ENCODE results near the gene ZNRF3.
A peak's percentile ranks its signal among the peaks of the same experiment; 100 is the strongest.

Gene ZNRF3

GRCh38 chr22:29093030-29093429 lies 209.7 kb downstream of the ZNRF3 start:
- no peak overlapping the region for H3K4me2 ChIP-seq (ENCODE audit: low read length)
- H3K9me3 ChIP-seq (ENCODE audit: insufficient read depth, low read length), result no peaks in the 10 kb centered on the region
- H3K4me1 ChIP-seq (ENCODE audit: low read length), result no peaks in the 10 kb centered on the region
- no peaks in the 10 kb centered on the region for H3K79me2 ChIP-seq (ENCODE audit: low read length)
- no peak overlapping the region for H2AFZ ChIP-seq (ENCODE audit: low read depth, low read length)
- H3K36me3 ChIP-seq (replicated peaks; ENCODE audit: low read depth, low read length), result no peaks in the 10 kb centered on the region
- H3K9ac ChIP-seq (ENCODE audit: low read length), result no peak overlapping the region
- H3K27ac ChIP-seq (ENCODE audit: low read length), result no peak overlapping the region
- TF ChIP-seq EZH2phosphoT487 (IDR thresholded peaks at IDR 0.05; ENCODE audit: low read depth), result no peak
- no peak for TF ChIP-seq CTCF (IDR thresholded peaks at IDR 0.05; ENCODE audit: low read depth, low read length)
- H3K27me3 ChIP-seq (ENCODE audit: low read depth, low read length), result peaks cover 24% of the 10 kb centered on the region
- no peak overlapping the region for H3K4me3 ChIP-seq (ENCODE audit: low read length)
- H4K20me1 ChIP-seq (ENCODE audit: insufficient read depth, low read length), result no peaks in the 10 kb centered on the region

GRCh38 chr22:29093501-29094300 lies 210.3 kb downstream of the ZNRF3 start:
- Histone ChIP-seq H3K4me2 (ENCODE audit: low read length) (no peak overlapping the region), H2AFZ (ENCODE audit: low read depth, low read length) (no peak overlapping the region), H3K9me3 (ENCODE audit: insufficient read depth, low read length) (no peaks in the 10 kb centered on the region), H3K36me3 (replicated peaks; ENCODE audit: low read depth, low read length) (no peaks in the 10 kb centered on the region), H3K9ac (ENCODE audit: low read length) (no peak overlapping the region), H3K4me3 (ENCODE audit: low read length) (no peak overlapping the region), H3K79me2 (ENCODE audit: low read length) (no peaks in the 10 kb centered on the region), H4K20me1 (ENCODE audit: insufficient read depth, low read length) (no peaks in the 10 kb centered on the region), H3K4me1 (ENCODE audit: low read length) (no peaks in the 10 kb centered on the region), H3K27me3 (ENCODE audit: low read depth, low read length) (peaks cover 23% of the 10 kb centered on the region), H3K27ac (ENCODE audit: low read length) (no peak overlapping the region)
- TF ChIP-seq EZH2phosphoT487 (IDR thresholded peaks at IDR 0.05; ENCODE audit: low read depth) (no peak), CTCF (IDR thresholded peaks at IDR 0.05; ENCODE audit: low read depth, low read length) (no peak)

DNA sequence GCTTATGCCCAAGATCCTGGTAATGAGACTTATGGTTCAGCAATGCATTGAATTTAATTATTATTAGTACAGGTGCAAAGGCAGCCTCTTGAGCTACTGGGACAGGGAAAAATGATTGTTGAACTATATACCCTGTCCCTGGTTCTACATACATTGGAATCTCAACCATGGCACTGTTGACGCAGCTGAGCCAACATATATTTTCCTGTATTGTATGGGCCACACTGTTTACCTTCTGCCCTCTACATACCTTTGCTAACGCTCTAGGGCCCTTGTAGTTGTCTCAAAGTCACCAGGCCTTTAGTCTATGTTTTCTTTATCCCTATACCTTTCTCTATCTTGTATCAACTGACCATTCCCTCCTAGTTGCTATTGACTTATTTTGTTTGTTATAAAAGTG lies 212.1 kb downstream of the ZNRF3 start:
- Histone ChIP-seq H3K27me3 (ENCODE audit: low read depth, low read length) (peaks cover 6% of the 10 kb centered on the region), H3K9me3 (ENCODE audit: insufficient read depth, low read length) (no peaks in the 10 kb centered on the region), H3K36me3 (replicated peaks; ENCODE audit: low read depth, low read length) (no peaks in the 10 kb centered on the region), H3K27ac (ENCODE audit: low read length) (no peak overlapping the region), H3K9ac (ENCODE audit: low read length) (no peak overlapping the region), H3K4me1 (ENCODE audit: low read length) (no peaks in the 10 kb centered on the region), H3K79me2 (ENCODE audit: low read length) (no peaks in the 10 kb centered on the region), H4K20me1 (ENCODE audit: insufficient read depth, low read length) (no peaks in the 10 kb centered on the region), H3K4me3 (ENCODE audit: low read length) (no peak overlapping the region), H2AFZ (ENCODE audit: low read depth, low read length) (no peak overlapping the region), H3K4me2 (ENCODE audit: low read length) (no peak overlapping the region)
- no peak for TF ChIP-seq EZH2phosphoT487 (IDR thresholded peaks at IDR 0.05; ENCODE audit: low read depth)
- TF ChIP-seq CTCF (IDR thresholded peaks at IDR 0.05; ENCODE audit: low read depth, low read length), result no peak

DNA sequence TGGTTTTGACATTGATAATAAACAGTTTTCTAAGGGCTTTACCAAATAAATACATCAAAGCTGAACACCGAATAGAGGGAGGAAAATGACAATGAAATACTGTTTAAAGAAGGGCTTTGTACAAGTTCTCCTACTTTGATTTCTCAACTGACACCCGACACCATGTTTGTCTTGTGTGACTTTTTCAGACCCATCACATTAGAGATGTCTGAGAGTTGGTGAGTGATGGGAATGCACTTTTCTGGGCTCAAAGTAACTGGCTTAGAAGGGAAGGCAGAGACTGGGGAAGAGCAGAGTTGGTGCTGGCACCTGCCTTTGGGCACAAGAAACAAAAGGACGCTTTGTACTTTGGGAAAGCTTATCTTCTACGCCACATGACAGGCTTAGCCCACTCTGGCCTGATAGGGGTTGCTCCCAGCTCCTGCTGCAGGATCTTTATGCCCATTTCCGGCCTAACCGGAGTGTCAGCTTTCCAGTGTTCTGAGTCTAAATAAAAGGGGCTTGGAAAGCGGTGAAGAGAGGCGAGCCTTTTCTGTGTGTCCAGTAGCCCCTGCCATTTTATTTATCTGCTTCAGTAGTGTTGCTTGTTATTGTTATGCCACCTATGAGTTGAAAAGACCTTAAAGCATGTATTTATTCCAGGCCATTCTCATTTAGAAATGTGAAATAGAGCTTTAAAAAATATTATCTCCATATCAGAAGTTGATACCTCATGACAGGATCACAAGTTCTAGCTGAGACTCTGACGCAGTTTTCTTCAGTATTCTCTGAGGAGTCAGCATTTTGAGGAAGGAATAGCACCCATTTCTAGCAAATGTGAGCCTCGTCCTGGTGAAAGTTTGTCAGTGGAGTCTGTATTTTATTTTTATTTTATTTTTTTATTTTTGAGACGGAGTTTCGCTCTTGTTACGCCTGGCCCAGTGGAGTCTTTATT lies 213.6 kb downstream of the ZNRF3 start:
- H2AFZ ChIP-seq (ENCODE audit: low read depth, low read length), result 0 out of 2 replicates have a peak overlapping the region, but pooled peaks have one; percentile 6

More for the DNA sequence above, 213.6 kb downstream of the ZNRF3 start:
- no peak overlapping the region for H3K9ac ChIP-seq (ENCODE audit: low read length)
- H3K4me2 ChIP-seq (ENCODE audit: low read length), result no peak overlapping the region
- H3K9me3 ChIP-seq (ENCODE audit: insufficient read depth, low read length), result no peaks in the 10 kb centered on the region
- TF ChIP-seq CTCF (IDR thresholded peaks at IDR 0.05; ENCODE audit: low read depth, low read length) (no peak), EZH2phosphoT487 (IDR thresholded peaks at IDR 0.05; ENCODE audit: low read depth) (no peak)
- no peak overlapping the region for H3K4me3 ChIP-seq (ENCODE audit: low read length)
- H3K4me1 ChIP-seq (ENCODE audit: low read length), result no peaks in the 10 kb centered on the region
- no peak overlapping the region for H3K27ac ChIP-seq (ENCODE audit: low read length)
- no peaks in the 10 kb centered on the region for H4K20me1 ChIP-seq (ENCODE audit: insufficient read depth, low read length)
- H3K79me2 ChIP-seq (ENCODE audit: low read length), result no peaks in the 10 kb centered on the region
- H3K36me3 ChIP-seq (replicated peaks; ENCODE audit: low read depth, low read length), result no peaks in the 10 kb centered on the region
- peaks cover under 1% of the 10 kb centered on the region for H3K27me3 ChIP-seq (ENCODE audit: low read depth, low read length)
